GM20431 (cell line): ENCODE measurements around the gene PTPRN2.
"Not testable (repeated sequence)": the region's sequence is repeated elsewhere in the genome, so short reads cannot be mapped to it uniquely, and the experiment has no call there.

Source experiments
- in situ Hi-C: fragments of 300-500 bp; cut with MseI, MboI; formaldehyde crosslinking; loops from one replicate; pipeline ENCODE4 v1.15.0; 2020; ENCODE audit warnings: low sequenced_read_pairs; ENCODE audit not compliant: unreplicated experiment

The PTPRN2 gene

DNA sequence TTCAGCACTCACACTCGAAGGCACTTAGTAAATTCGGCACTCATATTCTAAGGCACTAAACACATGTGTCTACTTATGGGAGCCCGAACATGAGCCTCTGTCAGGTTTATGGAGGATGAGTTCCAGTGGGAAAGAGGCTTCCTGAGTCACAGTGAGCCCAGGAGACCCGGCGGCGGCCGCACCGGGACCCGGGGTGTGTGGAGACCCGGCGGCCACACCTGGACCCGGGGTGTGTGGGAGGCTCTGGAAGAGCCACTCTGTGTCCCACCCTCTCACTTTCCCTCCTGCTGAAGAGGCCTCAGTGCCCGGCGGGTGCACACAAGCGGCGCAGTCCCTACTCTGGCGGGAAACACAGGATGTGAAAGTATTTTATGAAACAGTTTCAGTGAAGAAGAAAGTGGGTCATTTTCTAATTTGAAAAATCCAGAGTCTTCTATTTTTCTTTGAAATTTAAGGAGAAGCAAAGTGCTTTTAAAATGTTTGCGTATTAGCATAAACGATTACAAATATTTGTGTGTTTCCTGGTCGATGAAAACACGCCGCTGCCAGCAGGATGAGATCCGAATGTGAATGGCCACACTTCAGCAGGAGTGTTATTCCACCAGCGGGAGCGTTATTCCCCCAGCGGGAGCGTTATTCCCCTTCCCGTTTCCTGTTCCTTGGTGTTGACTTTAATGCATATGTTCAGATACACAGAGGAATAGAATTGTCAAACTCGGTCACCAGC is 625.7 kb downstream of the PTPRN2 start:
- in situ Hi-C loops = no loop called here

DNA sequence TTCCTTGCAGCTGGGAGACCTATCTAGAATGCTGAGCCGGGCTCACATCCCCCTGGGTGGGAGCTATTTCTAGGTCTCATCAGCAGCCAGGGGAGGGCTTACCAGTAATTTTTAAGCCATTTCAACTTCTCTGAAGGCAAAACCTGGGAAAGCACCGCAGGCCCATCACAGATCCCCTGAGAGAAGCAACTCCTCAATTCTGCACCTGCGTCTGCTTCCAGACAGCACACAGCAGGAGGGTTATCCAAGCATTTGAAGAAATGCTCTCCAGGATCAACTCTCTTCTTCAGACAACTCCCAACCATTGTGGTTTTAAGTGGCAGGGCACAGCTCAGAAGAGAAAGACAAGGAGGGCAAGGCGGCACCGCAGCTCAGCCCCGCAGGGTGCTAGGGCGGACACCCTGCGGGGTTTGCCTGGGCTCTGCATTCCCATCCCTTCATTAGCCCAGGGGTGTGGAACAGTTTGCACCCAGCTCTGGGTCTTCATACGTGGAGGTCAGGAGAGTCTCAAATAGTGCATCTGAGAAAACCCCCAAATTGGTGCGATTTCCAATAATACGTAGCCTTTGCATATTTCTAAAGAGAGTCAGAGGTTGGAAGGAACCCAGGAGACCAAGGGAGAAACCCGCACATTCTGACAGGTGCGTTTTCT is 632.1 kb downstream of the PTPRN2 start:
- in situ Hi-C loops = no loop called here

- in situ Hi-C loops = no loop called here
Observed at GRCh38 chr7:157954901-157955300, 632.7 kb downstream of the PTPRN2 start.

DNA sequence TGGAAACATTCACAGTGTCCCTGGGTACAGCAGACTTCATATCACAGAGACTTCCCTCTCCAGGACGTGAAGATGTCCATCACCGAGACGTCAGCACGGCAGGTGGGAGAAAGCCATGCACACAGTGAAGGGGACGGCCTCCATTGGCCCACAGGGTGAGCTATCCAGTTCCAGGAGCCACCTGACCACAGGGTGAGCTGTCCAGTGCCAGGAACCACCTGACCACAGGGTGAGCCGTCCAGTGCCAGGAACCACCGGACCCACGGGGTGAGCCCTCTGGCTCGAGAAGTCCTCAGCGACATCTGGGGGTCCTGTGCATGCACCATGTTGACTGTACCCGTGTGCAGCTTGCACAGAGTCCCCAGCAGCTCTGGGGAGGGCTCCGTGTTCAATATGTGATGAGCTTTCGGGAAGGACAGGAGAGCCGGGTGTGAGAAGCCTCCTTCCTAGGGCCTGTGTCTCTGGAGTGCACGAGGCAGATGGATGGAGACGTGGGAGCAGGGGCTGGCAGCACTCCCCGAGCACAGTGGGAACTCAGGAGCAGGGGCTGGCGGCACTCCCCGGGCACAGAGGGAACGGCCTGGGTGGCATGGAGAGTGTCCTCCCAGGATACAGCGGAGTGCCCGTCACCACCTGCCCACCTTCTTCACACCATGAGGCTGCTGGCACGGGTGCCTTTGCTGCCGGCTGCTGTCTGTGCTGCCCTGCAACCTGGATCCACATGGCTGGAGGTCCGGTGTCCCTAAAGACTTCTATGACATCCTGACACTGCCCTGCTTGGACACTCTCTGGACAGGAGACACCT is 634.6 kb downstream of the PTPRN2 start:
- in situ Hi-C loops = no loop called here

DNA sequence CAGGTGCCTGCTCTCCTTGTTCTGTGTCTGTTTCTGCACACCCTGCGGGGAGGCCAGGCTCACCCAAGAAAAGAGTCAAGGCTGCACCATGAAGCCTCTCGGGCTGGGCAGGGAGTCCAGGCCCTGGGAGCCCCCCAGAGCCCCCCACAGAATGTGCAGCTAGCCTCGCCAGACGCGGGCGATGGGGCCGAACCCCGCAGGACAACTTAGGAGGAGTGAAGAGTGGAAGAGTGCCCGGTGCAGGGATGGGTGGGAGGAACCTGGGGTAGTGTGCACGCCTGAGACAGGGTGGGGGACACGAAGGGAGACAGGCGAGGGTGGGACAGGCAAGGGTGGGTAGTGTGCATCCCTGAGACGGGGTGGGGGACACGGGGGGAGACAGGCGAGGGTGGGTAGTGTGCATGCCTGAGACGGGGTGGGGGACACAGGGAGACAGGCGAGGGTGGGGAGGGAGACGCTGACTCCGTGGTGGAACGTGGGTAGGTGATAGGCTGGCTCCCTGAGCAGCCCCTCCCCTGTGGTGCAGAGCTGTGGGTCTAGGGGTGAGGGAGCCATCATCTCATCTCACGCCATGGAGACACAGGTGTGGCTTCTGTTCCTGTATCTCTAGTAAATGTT is 635.5 kb downstream of the PTPRN2 start:
- in situ Hi-C loops = no loop called here

DNA sequence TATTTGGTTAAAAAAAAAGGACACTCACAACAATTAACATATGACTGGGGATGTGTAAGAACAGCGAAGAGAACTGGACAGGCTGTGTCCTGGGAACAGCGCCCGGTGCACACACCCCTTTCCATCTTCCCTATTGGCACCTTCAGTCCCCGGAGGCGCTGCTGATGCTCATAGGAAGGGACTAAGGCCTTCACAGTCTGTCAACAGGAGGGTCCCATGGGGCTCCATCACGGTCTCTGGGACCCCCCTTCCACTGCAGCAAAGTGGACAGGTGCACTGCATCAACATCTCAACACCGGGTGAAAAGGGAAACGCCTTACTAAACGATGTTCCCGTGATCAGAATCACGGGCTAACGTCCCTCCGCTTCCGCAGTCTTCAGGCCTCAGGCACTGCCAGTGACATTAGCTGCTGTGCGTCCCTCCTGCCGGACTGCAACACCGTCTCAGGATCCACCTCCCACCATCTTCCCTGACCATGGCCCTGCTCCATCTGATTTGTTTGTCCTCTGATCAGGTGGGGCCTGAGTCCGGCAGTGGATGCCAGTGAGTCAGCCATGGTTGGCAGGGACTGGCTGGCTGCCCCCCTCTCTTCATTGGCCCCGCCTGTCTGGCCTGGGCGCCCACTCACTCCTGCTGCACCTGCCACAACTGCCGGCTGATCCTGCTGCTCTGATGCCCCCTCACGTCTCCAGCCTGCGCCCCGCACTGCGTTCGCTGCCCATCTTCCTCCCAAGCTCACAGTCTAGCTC is 636.1 kb downstream of the PTPRN2 start:
- in situ Hi-C loops = no loop called here

DNA sequence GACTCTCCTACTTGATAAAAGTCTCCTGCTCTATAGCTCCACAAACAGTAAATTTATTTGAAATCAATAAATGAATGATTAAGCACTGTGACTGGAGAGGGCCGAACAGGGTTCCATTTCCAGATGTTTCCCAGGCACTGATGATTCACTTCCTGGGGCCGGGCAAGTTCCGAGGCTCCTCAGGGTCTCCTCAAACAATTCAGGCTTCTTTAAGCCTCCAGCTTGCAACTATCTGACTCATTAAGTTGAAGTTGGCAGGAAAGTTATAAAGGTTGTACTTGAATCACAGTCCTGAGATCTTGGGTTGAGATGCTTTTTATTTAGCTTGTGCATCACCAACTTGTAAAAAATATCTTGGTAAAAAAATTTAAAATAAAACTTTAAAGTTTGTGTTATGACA is 637.9 kb downstream of the PTPRN2 start:
- in situ Hi-C loops = no loop called here

DNA sequence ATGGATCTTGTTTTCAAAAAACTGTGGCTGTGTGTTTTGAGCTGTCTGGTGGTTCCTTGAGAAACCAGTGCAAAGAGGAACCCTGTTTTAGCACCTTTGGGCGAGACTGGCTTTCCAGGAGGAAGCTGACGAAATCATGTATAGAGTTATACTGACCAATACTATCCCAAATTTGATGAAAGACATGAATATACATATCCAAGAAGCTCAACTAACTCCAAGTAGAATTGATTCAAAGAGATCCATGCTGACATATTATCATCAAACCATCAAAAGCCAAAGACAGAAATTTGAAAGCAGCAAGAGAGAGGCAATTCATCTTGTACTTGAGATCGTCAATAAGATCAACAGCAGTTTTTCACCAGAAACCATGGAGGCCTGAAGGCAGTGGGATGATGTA is 640.1 kb downstream of the PTPRN2 start:
- in situ Hi-C loops = no loop called here

GRCh38 chr7:157946398-157947060 is 641.1 kb downstream of the PTPRN2 start:
- in situ Hi-C loops = no loop called here

DNA sequence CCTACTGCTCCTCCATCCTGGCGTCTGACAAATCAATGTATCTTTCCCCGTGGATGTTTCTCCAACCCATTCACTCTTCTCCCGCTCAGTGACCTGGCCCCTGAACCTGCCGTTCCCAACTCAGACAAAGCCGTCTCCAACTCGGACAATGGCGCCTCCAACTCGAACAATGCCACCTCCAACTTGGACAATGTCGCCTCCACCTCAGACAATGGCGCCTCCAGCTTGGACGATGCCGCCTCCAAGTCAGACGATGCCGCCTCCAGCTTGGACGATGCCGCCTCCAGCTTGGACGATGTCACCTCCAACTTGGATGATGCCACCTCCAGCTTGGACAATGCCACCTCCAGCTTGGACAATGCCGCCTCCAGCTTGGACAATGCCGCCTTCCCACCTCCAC is 642.2 kb downstream of the PTPRN2 start:
- in situ Hi-C loops = no loop called here

DNA sequence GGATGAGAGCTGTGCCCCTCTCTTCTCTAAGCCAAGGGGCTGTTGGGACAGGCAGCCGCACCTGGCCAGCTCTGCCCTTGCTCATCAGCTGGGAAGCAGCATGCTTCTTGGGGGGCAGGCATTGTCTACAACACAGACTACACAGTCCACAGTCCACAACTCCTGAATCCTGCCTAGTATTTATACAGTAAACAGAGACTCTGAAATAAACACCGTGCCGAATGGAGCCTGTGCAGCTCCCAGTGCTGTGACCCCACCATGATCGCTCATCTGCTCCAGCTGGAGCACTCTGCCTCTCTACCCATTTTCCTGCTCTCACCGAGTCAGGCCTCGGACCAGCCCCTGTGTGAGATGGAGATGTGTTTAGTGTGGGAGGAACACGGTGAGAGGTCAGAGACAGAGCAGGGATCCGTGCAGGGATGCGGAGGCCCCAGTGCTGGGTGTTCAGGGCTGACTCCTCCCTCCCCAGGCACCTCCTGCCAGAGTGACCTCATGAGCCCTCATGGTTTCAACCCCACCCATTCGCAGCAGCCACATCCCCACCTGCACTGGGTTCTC is 642.8 kb downstream of the PTPRN2 start:
- in situ Hi-C loops = no loop called here

DNA sequence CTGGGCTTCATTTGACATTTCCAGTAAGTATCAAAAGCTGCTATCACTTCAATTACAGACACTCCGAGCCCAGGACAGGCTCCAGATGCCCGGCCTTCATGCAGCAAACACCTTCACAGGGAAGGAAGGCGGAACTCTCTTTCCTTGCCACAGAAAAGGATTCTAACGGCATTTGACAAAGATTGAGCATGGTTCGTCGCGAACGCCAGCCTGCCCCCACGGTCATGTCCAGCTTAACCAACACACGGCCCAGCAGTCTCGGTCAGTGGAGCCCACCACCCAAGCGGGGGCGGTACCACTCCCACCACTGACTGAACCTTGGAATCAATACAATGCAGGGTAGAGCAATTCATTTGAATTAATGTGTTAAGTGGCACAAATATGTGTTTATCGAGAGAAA is 643.6 kb downstream of the PTPRN2 start:
- in situ Hi-C loops = no loop called here

DNA sequence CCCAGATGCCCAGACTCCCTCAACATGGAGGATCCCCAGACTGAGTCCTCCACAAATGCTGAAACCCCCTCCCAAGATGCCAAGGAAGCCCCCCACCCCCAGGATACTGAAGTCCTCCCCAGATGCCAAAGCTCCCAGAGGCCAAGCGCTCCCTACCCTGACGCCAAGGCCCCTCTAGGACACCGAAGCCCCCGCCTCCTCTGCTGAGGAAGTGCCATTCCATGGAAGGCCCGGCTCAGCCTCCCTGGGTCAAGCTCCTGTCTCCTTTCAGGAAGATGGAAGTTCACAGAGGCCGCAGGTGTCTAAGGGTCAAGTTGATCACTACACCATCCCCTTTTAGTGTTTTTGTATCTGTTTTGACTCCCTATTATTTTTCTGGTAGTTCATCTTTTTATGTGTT is 644.1 kb downstream of the PTPRN2 start:
- in situ Hi-C loops = no loop called here

- in situ Hi-C loops = no loop called here
Observed at GRCh38 chr7:157941210-157941609, 646.4 kb downstream of the PTPRN2 start.

DNA sequence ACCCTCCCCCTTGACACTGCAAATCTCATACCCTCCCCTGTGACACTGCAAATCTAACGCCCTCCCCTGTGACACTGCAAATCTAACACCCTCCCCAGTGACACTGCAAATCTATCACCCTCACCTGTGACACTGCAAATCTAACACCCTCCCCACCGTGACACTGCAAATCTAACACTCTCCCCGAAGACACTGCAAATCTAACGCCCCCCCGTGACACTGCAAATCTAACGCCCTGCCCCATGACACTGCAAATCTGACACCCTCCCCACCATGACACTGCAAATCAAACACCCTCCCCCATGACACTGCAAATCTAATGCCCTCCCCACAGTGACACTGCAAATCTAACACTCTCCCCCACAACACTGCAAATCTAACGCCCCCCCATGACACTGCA is 647.1 kb downstream of the PTPRN2 start:
- in situ Hi-C loops = no loop called here

GRCh38 chr7:157938211-157938610 is 649.4 kb downstream of the PTPRN2 start:
- in situ Hi-C loops = no loop called here

- in situ Hi-C loops = no loop called here
Observed at GRCh38 chr7:157937406-157937805, 650.2 kb downstream of the PTPRN2 start.

DNA sequence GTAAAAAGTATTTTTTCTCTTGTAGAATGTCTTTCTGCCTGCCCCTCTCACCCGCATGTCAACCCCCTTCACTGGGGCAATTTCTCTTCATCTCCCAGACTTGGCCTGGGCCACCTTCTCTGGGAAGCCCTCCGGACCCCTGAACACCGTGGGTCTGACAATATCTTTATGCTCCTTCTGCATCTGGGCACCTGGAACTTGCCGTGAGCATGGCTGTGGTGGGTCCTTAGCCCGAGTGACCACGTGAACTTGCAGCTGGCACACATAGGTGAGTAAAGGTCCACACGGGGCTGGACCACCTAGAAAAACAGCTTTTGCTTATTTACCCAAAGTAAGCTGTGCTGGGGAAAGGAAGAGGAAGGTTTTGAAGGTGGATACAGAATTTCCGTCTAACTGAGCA is 650.6 kb downstream of the PTPRN2 start:
- in situ Hi-C loops = no loop called here

- in situ Hi-C loops = not testable (repeated sequence)
Observed at GRCh38 chr7:157935721-157936120, 651.9 kb downstream of the PTPRN2 start.
